NCI-H1048 (cell line): ENCODE results near the gene ERICH4.
"Not testable (repeated sequence)": the region's sequence is repeated elsewhere in the genome, so short reads cannot be mapped to it uniquely, and the experiment has no call there.

Source experiments
- DNase-seq: peaks from one replicate; lab custom pipeline; 2025; lab: John Stamatoyannopoulos, UW

ERICH4 gene

DNA sequence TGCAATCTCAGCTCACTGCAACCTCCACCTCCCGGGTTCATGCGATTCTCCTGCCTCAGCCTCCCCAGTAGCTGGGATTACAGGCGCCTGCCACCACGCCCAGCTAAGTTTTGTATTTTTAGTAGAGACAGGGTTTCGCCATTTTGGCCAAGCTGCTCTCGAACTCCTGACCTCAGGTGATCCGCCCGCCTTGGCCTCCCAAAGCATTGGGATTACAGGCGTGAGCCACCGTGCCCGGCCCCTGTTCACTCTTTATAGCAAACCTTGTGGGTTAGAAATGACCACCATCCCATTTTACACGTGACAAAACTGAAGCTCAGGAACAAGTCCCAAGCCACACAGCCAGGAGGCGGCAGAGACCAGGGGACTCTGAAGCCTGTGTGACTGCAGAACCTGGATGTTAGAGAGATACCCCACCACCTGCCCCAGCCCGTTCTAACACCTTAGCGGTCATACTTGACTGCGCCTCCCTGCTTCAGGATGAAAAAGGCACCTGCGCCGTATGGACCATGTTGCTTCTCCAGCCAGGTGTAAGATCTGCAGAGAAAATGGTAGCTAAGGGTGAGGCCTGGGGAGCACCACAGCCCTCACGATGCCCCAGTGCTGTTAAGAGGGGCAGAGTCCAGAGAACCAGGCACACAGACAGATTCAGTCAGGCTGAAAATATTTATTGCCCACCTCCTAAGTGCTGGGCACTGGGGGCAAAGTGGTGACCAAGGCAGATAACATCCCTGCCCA is 6.9 kb upstream of the ERICH4 start:
- no peak for DNase-seq

DNA sequence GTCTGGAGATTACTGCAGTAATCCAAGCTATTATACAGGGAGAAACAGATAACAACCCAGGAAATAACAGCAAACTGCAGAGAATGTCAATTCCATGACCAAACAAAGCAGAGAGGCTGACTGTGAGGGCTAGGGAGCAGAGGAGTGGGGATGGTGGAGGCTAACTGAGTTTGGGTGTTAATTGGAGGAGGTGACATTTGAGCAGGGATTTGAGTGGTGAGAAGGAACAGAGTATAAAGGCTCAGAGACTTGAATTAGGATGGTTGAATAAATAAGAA is 6.3 kb upstream of the ERICH4 start:
- no peak for DNase-seq

DNA sequence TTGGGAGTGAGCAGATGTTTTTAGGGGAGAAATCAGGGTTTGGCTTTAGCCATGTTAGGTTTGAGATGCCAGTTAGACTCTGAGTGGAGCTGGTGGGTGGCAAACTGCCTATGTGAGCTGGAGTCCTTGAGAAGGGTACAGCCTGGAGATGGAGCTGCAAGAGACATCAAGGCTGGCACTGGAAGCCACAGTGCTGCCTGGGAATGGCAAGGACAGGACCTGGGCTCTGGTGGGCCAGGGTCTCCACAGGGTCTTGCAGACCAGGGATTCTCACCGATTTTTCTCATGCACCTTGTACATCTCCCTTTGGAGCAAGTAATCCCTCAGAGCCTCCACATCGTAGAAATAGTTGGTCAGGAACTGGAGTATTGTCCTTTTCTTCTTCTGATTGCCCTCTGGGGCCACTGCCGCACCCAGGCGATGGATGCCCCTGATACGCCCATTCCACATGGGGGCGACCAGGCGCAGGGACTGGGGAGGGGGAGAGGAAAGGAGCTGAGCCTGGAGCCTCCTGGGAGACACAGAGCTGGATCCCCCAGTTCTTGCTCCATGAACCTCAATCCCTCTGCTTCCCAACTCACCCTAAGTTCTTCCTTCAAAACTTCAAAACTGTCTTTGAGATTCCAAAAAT is 4.9 kb upstream of the ERICH4 start:
- DNase-seq = no peak

- peak; percentile 96 for DNase-seq
Observed at GRCh38 chr19:41439441-41440222, 3.3 kb upstream of the ERICH4 start, which contains the start of gene DMAC2. DMAC2 (minus strand) TSS chr19:41439912; CDS start chr19:41439899, 13 bp downstream.

DNA sequence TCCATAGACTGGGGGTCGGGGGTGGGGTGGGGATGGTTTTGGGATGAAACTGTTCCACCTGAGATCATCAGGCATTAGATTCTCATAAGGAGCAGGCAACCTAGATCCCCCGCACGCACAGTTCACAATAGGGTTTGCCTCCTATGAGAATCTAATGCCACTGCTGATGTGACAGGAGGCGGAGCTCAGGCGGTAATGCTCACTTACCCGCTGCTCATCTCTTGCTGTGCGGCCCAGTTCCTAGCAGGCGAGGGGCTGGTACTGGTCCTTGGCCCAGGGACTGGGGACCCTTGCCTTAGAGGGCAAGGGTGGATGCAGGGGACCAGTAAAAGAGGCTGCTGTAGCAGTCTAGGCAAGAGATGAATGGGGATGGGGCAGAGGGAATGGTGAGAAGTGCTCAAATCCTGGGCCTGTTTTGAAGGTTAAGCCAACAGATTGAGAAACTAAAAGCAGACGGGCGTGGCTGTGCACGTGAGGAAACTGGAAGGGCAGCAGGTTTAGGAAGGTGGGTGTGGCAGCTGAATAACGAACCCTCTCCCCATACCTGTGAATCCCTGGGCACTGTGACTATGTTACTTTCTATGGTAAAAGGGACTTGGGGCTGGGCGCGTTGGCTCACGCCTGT is 1.5 kb upstream of the ERICH4 start:
- DNase-seq = no peak

GRCh38 chr19:41443813-41444455 is 978 bp downstream of the ERICH4 start:
- no peak for DNase-seq

GRCh38 chr19:41445575-41445974 is 2.6 kb downstream of the ERICH4 start:
- no peak for DNase-seq

DNA sequence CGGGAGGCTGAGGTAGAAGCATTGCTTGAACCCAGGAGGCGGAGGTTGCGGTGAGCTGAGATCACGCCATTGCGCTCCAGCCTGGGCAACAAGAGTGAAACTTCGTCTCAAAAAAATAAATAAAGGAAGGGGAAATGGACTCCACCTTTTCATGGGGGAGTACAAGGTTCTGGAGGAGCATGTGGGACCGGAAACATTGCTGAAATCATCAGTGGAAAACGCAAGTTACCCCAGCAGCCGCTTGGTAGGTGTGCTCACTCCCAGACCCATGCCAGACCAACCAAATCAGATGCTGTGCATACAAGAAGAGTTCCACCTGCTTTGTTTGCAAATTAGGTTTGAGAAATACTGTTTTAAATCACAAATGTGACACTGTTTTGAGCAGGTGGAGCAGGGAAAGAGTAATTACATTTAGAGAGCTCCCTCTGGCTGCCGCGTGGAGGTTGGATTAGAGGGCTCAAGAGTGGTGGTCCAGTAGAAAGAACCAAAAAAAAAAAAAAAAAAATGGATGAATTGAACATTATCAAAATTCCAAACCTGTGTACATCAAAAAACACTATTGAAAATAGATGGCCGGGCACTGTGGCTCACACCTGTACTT is 4.9 kb downstream of the ERICH4 start:
- no peak for DNase-seq

DNA sequence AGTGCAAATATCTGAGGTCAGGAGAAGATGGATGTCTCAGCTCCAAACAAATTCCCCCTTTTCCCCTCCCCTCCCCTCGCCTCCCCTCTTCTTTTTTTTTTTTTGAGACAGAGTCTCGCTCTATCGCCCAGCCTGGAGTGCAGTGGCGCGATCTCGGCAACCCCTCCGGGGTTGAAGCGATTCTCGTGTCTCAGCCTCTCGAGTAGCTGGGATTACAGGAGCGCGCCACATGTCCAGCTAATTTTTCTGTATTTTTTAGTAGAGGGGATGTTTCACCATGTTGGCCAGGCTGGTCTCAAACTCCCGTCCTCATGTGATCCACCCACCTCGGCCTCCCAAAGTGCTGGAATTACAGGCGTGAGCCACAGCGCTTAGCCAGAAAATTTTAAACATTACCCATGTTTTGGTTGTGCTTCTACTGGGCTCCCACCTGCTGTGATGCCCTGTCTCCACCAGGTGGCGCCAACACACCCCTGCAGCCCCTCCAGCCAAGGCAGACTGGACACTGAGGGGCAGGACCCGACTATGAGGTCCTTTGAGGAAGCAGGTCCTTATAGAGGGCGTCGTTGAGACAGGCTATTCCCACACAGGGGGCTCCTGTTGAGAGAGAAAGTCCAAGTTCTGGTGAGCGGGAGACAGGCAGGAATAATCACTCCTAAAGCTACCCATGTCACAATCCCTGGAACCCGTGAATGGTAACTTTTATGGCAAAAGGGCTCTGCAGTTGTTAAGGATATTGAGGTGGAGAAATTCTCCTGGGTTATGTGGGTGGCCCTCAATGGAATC is 6.3 kb downstream of the ERICH4 start:
- no peak for DNase-seq

- no peak for DNase-seq
Observed at GRCh38 chr19:41449865-41450178, 6.9 kb downstream of the ERICH4 start.

GRCh38 chr19:41452584-41453275 is 9.8 kb downstream of the ERICH4 start:
- no peak for DNase-seq

- no peak for DNase-seq
Observed at GRCh38 chr19:41455936-41456335, 13.0 kb downstream of the ERICH4 start.

DNA sequence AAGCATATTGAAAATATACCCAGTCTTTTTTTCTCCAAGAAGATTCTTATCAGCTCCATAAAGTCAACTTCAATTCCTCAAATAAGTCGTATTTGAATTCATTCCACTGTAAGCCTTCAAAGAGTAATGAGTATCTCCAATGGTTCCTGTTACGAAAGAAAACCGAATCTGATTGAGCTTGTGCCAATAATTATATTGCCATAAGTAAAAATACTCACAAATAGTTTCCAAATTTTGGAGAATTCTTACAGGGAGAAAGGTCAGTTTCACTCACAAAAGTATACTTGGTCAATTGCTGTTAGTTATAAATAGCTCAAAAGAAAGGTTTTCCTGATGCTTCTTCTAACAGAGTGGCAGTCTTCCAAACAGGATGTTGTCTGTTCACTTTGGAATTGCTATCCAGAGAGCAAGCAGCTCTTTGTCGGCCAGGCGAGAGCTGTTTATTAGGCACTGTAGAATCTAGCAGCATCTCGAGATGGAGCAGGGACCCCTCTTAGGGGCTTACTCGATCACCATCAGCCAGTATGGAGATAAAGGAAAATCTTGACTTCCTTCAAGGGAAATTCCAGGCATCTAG is 13.5 kb downstream of the ERICH4 start:
- no peak for DNase-seq

DNA sequence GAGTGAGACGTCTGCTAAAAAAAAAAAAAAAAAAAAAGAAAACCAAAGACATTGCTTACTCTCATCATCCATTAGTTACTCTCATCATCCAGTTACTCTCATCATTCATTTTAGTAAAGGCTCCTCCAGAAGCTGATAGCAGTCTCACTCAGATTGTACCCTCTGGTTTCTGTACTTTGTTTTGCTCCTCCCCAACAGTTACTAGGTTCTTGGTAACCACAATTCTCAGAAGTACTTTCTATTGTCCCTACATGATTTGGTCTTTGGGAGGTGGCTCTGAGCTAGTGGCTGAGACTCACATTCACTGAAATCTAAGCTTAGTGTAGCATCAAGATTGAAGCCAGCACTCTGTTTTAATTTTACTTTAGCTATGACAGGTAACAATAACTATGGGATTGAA is 14.3 kb downstream of the ERICH4 start:
- DNase-seq = no peak

- no peak for DNase-seq
Observed at GRCh38 chr19:41462497-41462896, 19.5 kb downstream of the ERICH4 start.

- not testable (repeated sequence) for DNase-seq
Observed at GRCh38 chr19:41463257-41464256, 20.6 kb downstream of the ERICH4 start.

GRCh38 chr19:41476583-41476982 is 33.6 kb downstream of the ERICH4 start:
- no peak for DNase-seq

- DNase-seq = no peak
Observed at GRCh38 chr19:41478171-41478570, 35.2 kb downstream of the ERICH4 start.
